Mononuclear cell (primary cell): ENCODE data around the gene RPP14. TPM values are rescaled to one million over a fixed set of nuclear protein-coding genes. Genes with fewer than 3 reads are reported as not detected.

Source experiments
- H3K27me3 ChIP-seq: 2 replicates; pipeline ENCODE4 v1.6.0; 2011; ENCODE audit warnings: low read length, control low read depth; ENCODE audit not compliant: insufficient read depth
- H3K4me1 ChIP-seq: 2 replicates; pipeline ENCODE4 v1.5.1; 2011; ENCODE audit warnings: mild to moderate bottlenecking, low read length, control low read depth; ENCODE audit not compliant: insufficient read depth
- H3K4me3 ChIP-seq: 2 replicates; pipeline ENCODE4 v1.5.1; 2011; ENCODE audit warnings: mild to moderate bottlenecking, low read length, moderate library complexity
- H3K9me3 ChIP-seq: 2 replicates; pipeline ENCODE4 v1.5.1; 2011; ENCODE audit warnings: low read depth, mild to moderate bottlenecking, control low read depth, low read length
- total RNA-seq: library from RNA; depleted of rRNA; stranded (reverse); fragments of >200 nt; gene quantifications from one replicate; pipeline ENCODE4 v1.2.3, GENCODE V29; 2012

RPP14 gene
- total RNA-seq, 1 donor: 10.2 TPM

GRCh38 chr3:58308728-58309127 lies 2.7 kb downstream of the RPP14 start:
- H3K27me3 ChIP-seq: no peaks in the 10 kb centered on the region
- H3K9me3 ChIP-seq: no peaks in the 10 kb centered on the region
- H3K4me3 ChIP-seq: no peak overlapping the region
- peaks cover 25% of the 10 kb centered on the region for H3K4me1 ChIP-seq

GRCh38 chr3:58317811-58318210 lies 11.8 kb downstream of the RPP14 start:
- H3K27me3 ChIP-seq: no peaks in the 10 kb centered on the region
- H3K4me1 ChIP-seq: peaks cover 13% of the 10 kb centered on the region
- no peaks in the 10 kb centered on the region for H3K9me3 ChIP-seq
- H3K4me3 ChIP-seq: no peak overlapping the region

- Histone ChIP-seq H3K4me3 (no peak overlapping the region), H3K9me3 (no peaks in the 10 kb centered on the region), H3K27me3 (no peaks in the 10 kb centered on the region), H3K4me1 (peaks cover 24% of the 10 kb centered on the region)
These were observed 15.7 kb downstream of the RPP14 start for GRCh38 chr3:58321791-58322190.

GRCh38 chr3:58322793-58323192 lies 16.7 kb downstream of the RPP14 start:
- no peak overlapping the region for H3K4me3 ChIP-seq

GRCh38 chr3:58323529-58324390 lies 17.7 kb downstream of the RPP14 start:
- H3K27me3 ChIP-seq: no peaks in the 10 kb centered on the region

More at GRCh38 chr3:58322793-58323192, 16.7 kb downstream of the RPP14 start:
- H3K4me1 ChIP-seq: peaks cover 18% of the 10 kb centered on the region
- no peaks in the 10 kb centered on the region for H3K27me3 ChIP-seq
- no peaks in the 10 kb centered on the region for H3K9me3 ChIP-seq

GRCh38 chr3:58324391-58325390 lies 18.6 kb downstream of the RPP14 start:
- Histone ChIP-seq H3K27me3 (no peaks in the 10 kb centered on the region), H3K4me1 (peaks cover 11% of the 10 kb centered on the region), H3K4me3 (no peak overlapping the region), H3K9me3 (no peaks in the 10 kb centered on the region)

More at GRCh38 chr3:58323529-58324390, 17.7 kb downstream of the RPP14 start:
- H3K4me1 ChIP-seq: peaks cover 11% of the 10 kb centered on the region
- H3K9me3 ChIP-seq: no peaks in the 10 kb centered on the region
- H3K4me3 ChIP-seq: no peak overlapping the region

- Histone ChIP-seq H3K4me1 (peaks cover 11% of the 10 kb centered on the region), H3K27me3 (no peaks in the 10 kb centered on the region), H3K9me3 (no peaks in the 10 kb centered on the region), H3K4me3 (no peak overlapping the region)
These were observed 19.5 kb downstream of the RPP14 start for GRCh38 chr3:58325525-58325992.

- Histone ChIP-seq H3K4me1 (peaks cover 11% of the 10 kb centered on the region), H3K27me3 (no peaks in the 10 kb centered on the region), H3K4me3 (no peak overlapping the region)
These were observed 20.3 kb downstream of the RPP14 start for GRCh38 chr3:58326267-58326900.

GRCh38 chr3:58329150-58329921 lies 23.3 kb downstream of the RPP14 start:
- Histone ChIP-seq H3K4me1 (peaks cover 30% of the 10 kb centered on the region), H3K9me3 (no peaks in the 10 kb centered on the region), H3K27me3 (no peaks in the 10 kb centered on the region), H3K4me3 (no peak overlapping the region)

More at GRCh38 chr3:58326267-58326900, 20.3 kb downstream of the RPP14 start:
- no peaks in the 10 kb centered on the region for H3K9me3 ChIP-seq

- H3K9me3 ChIP-seq: no peaks in the 10 kb centered on the region
- H3K4me3 ChIP-seq: no peak overlapping the region
- H3K4me1 ChIP-seq: peaks cover 34% of the 10 kb centered on the region
- H3K27me3 ChIP-seq: no peaks in the 10 kb centered on the region
These were observed 23.9 kb downstream of the RPP14 start for GRCh38 chr3:58329922-58330413.

- peaks cover 42% of the 10 kb centered on the region for H3K4me1 ChIP-seq
- H3K27me3 ChIP-seq: no peaks in the 10 kb centered on the region
- no peaks in the 10 kb centered on the region for H3K9me3 ChIP-seq
- H3K4me3 ChIP-seq: no peak overlapping the region
These were observed 25.6 kb downstream of the RPP14 start for GRCh38 chr3:58331593-58332152.

GRCh38 chr3:58332575-58333188 lies 26.6 kb downstream of the RPP14 start, which contains the start of gene PXK:
TSS of gene PXK (plus strand) at chr3:58332892. CDS start at chr3:58332989, 97 bp downstream.
- peak within 1 kb of the TSS; percentile 64 for H3K4me3 ChIP-seq
- peaks cover 52% of the 10 kb centered on the region for H3K4me1 ChIP-seq
- H3K9me3 ChIP-seq: no peaks in the 10 kb centered on the region
- no peaks in the 10 kb centered on the region for H3K27me3 ChIP-seq
